HepG2 (cell line): ENCODE measurements around the gene AAGAB. TPM values are rescaled to one million over a fixed set of nuclear protein-coding genes. Genes with fewer than 3 reads are reported as not detected.

Experiments used
- AHDC1 ChIP-seq: sonication (generic); formaldehyde crosslinking; IDR thresholded peaks from 2 replicates; pipeline ENCODE4 v1.5.1; 2020; ENCODE audit warnings: mild to moderate bottlenecking, missing genetic modification reagents, borderline replicate concordance
- HNF4A ChIP-seq: sonication (generic); formaldehyde crosslinking; IDR thresholded peaks from 2 replicates; pipeline ENCODE4 v1.4.0; 2020; ENCODE audit warnings: missing genetic modification reagents
- MYC ChIP-seq: sonication (generic); formaldehyde crosslinking; IDR thresholded peaks from 2 replicates; pipeline ENCODE4 v1.9.0; 2021; ENCODE audit warnings: missing genetic modification reagents, borderline replicate concordance
- RXRB ChIP-seq: IDR thresholded peaks from 2 replicates; pipeline ENCODE4 v1.6.1; 2016; ENCODE audit warnings: borderline replicate concordance, missing genetic modification reagents, missing compliant biosample characterization
- STAG1 ChIP-seq: sonication (generic); formaldehyde crosslinking; IDR thresholded peaks from 2 replicates; pipeline ENCODE4 v1.4.0; 2020; ENCODE audit warnings: missing genetic modification reagents
- ZFP41 ChIP-seq: sonication (generic); formaldehyde crosslinking; IDR thresholded peaks from 2 replicates; pipeline ENCODE4 v1.4.0; 2020; ENCODE audit warnings: mild to moderate bottlenecking, missing genetic modification reagents, borderline replicate concordance
- ZNF224 ChIP-seq: sonication (generic); formaldehyde crosslinking; IDR thresholded peaks from 2 replicates; pipeline ENCODE4 v1.5.0; 2020; ENCODE audit warnings: mild to moderate bottlenecking, missing genetic modification reagents
- ZNF280B ChIP-seq: sonication (generic); formaldehyde crosslinking; IDR thresholded peaks from 2 replicates; pipeline ENCODE4 v1.5.0; 2020; ENCODE audit warnings: missing genetic modification reagents, mild to moderate bottlenecking, borderline replicate concordance
- ZNF574 ChIP-seq: sonication (generic); formaldehyde crosslinking; IDR thresholded peaks from 2 replicates; pipeline ENCODE4 v1.4.0; 2020; ENCODE audit warnings: missing genetic modification reagents
- ZNF75D ChIP-seq: sonication (generic); formaldehyde crosslinking; IDR thresholded peaks from 2 replicates; pipeline ENCODE4 v1.8.1; 2023; ENCODE audit warnings: missing genetic modification reagents, mild to moderate bottlenecking, borderline replicate concordance
- polyA plus RNA-seq, 8 experiments: library from polyadenylated mRNA; depleted of rRNA in 3 of 8; stranded (reverse) in 7 of 8; unstranded in 1 of 8; fragments of >200 nt; fragmentation: Illumina TruSeq in 4 of 8; extraction: Trizol in 4 of 8; gene quantifications; 2 replicates each; pipeline versions ENCODE4 v1.2.1 to v1.2.3, GENCODE V29; 2011 to 2016; ENCODE audit warnings: low read depth in 4 of 8, missing spikeins in 1 of 8, mixed read lengths in 1 of 8; ENCODE audit not compliant: insufficient read depth in 1 of 8
- total RNA-seq, 5 experiments: library from RNA; depleted of rRNA; stranded (reverse); fragments of >200 nt; fragmentation: Illumina TruSeq; extraction: Trizol; gene quantifications; 2 replicates each; pipeline ENCODE4 v1.2.3, GENCODE V29; 2016; ENCODE audit warnings: low read depth in 1 of 5
- TF ChIP-seq, protein P1 (sequence below): IDR thresholded peaks from 2 replicates; pipeline ENCODE4 v1.4.0; 2020; ENCODE audit warnings: mild to moderate bottlenecking, missing genetic modification reagents
- TF ChIP-seq, protein P2 (sequence below): sonication (generic); formaldehyde crosslinking; IDR thresholded peaks from 2 replicates; pipeline ENCODE4 v1.8.0; 2023; ENCODE audit warnings: mild to moderate bottlenecking, missing genetic modification reagents

AAGAB gene
- total and polyA plus RNA-seq, 2 of the 13 experiments (the other 11 are each of a cell fraction or from before 2014, with no cell fraction given): 8.0 to 34.9 TPM

DNA sequence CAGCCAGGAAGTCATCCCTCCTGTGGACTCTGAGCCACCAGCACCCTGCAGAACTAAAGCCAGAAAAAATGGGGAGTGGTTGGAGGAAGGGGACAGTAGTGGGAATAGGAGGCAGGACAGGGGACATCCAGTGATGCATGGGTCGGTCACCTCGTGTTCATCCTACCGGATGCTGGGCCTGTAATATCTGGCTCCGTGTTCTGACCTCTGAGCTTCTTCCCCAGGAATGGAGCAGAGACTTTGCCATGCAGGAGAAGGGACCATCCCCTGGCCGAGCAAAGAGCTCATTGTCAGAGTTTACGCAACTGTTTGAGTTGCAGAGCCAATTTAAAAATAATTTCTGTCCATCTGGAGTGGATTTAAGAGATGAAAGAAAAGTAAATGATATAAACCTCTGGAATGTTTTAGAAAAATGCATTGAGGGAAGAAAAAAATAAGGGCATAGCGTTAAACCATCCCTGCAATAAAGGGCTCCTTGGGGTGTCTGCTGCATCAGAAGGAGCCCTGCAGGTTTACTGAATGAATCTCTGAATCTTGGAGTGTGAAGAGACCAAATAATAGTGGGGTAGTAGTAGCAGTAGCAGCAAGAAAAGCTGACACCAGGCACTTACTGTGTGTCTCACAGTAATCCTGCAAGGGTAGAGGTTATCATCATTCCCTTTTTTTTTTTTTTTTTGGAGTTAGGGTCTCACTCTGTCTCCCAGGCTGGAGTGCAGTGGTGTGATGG lies 70.9 kb downstream of the AAGAB start (continued):
- no peak for TF ChIP-seq AHDC1 (CRISPR knock-in tag)
- TF ChIP-seq RXRB (CRISPR knock-in tag): no peak
- TF ChIP-seq ZNF574 (CRISPR knock-in tag): peak; percentile 32; the same call in 1 of the 2 replicates
- peak; percentile 76; the same call in 1 of the 2 replicates for TF ChIP-seq MYC
- TF ChIP-seq ZFP41 (CRISPR knock-in tag): no peak
- TF ChIP-seq, protein P1, sequence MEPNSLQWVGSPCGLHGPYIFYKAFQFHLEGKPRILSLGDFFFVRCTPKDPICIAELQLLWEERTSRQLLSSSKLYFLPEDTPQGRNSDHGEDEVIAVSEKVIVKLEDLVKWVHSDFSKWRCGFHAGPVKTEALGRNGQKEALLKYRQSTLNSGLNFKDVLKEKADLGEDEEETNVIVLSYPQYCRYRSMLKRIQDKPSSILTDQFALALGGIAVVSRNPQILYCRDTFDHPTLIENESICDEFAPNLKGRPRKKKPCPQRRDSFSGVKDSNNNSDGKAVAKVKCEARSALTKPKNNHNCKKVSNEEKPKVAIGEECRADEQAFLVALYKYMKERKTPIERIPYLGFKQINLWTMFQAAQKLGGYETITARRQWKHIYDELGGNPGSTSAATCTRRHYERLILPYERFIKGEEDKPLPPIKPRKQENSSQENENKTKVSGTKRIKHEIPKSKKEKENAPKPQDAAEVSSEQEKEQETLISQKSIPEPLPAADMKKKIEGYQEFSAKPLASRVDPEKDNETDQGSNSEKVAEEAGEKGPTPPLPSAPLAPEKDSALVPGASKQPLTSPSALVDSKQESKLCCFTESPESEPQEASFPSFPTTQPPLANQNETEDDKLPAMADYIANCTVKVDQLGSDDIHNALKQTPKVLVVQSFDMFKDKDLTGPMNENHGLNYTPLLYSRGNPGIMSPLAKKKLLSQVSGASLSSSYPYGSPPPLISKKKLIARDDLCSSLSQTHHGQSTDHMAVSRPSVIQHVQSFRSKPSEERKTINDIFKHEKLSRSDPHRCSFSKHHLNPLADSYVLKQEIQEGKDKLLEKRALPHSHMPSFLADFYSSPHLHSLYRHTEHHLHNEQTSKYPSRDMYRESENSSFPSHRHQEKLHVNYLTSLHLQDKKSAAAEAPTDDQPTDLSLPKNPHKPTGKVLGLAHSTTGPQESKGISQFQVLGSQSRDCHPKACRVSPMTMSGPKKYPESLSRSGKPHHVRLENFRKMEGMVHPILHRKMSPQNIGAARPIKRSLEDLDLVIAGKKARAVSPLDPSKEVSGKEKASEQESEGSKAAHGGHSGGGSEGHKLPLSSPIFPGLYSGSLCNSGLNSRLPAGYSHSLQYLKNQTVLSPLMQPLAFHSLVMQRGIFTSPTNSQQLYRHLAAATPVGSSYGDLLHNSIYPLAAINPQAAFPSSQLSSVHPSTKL: peak; percentile 47; the same call in 1 of the 2 replicates
- TF ChIP-seq, protein P2, sequence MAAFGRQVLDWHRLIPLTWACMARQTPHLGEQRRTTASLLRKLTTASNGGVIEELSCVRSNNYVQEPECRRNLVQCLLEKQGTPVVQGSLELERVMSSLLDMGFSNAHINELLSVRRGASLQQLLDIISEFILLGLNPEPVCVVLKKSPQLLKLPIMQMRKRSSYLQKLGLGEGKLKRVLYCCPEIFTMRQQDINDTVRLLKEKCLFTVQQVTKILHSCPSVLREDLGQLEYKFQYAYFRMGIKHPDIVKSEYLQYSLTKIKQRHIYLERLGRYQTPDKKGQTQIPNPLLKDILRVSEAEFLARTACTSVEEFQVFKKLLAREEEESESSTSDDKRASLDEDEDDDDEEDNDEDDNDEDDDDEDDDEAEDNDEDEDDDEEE (CRISPR knock-in tag): no peak
- TF ChIP-seq ZNF280B (CRISPR knock-in tag): no peak
- TF ChIP-seq ZNF75D (CRISPR knock-in tag): no peak
- peak; percentile 2; the same call in 1 of the 2 replicates for TF ChIP-seq STAG1 (CRISPR knock-in tag)
- TF ChIP-seq HNF4A (CRISPR knock-in tag): peak; percentile 79
- TF ChIP-seq ZNF224 (CRISPR knock-in tag): no peak
